Lung (tissue), 16 donors: Measurements from ENCODE around the gene PTTG1. TPM values are rescaled to one million over a fixed set of nuclear protein-coding genes. Genes with fewer than 3 reads are reported as not detected.

ENCODE experiments used
- ATAC-seq: fragments of 200-7000 bp; cut with Tn5 transposase; one replicate; pipeline ENCODE4 v1.9.1; 2020; ENCODE audit warnings: moderate number of reproducible peaks; ENCODE audit not compliant: insufficient read depth, low FRiP score
- DNase-seq, 3 donors: peaks; one replicate each; pipeline ENCODE4 v3.0.0-alpha.2; 2013 to 2017
- H3K27ac ChIP-seq, 2 donors: one replicate each; pipeline ENCODE4 v1.5.1; 2013; ENCODE audit warnings: mild to moderate bottlenecking in 2 of 2, moderate library complexity in 2 of 2, control low read depth in 1 of 2, inconsistent platforms in 1 of 2, low read depth in 1 of 2, low read length in 1 of 2
- H3K27me3 ChIP-seq, 3 donors: one replicate each; pipeline ENCODE4 v1.5.1; 2013; ENCODE audit warnings: low read length in 2 of 3; ENCODE audit not compliant: control insufficient read depth in 3 of 3, insufficient read depth in 3 of 3
- H3K36me3 ChIP-seq, 4 donors: one replicate each; pipeline ENCODE4 v1.5.1; 2013; ENCODE audit warnings: low read length in 4 of 4, mild to moderate bottlenecking in 1 of 4, moderate library complexity in 1 of 4; ENCODE audit not compliant: control insufficient read depth in 4 of 4, insufficient read depth in 4 of 4
- H3K4me1 ChIP-seq, 5 donors: one replicate each; pipeline ENCODE4 v1.5.1; 2013; ENCODE audit warnings: low read length in 5 of 5, mild to moderate bottlenecking in 2 of 5, moderate library complexity in 1 of 5; ENCODE audit not compliant: control insufficient read depth in 5 of 5, insufficient read depth in 5 of 5
- H3K4me3 ChIP-seq: one replicate; pipeline ENCODE4 v1.5.1; 2013; ENCODE audit warnings: mild to moderate bottlenecking, control low read depth, moderate library complexity
- H3K9ac ChIP-seq, 2 donors: one replicate each; pipeline ENCODE4 v1.5.1; 2013; ENCODE audit warnings: low read length in 2 of 2, control low read depth in 1 of 2; ENCODE audit not compliant: insufficient read depth in 1 of 2
- H3K9me3 ChIP-seq, 4 donors: one replicate each; pipeline ENCODE4 v1.5.1; 2013; ENCODE audit warnings: low read length in 3 of 4, mild to moderate bottlenecking in 1 of 4, moderate library complexity in 1 of 4; ENCODE audit not compliant: control insufficient read depth in 4 of 4, insufficient read depth in 3 of 4
- CTCF ChIP-seq: IDR thresholded peaks from 2 replicates; pipeline ENCODE4 v1.5.1; 2012; ENCODE audit warnings: mild to moderate bottlenecking; ENCODE audit errors: control extremely low read depth, extremely low read depth
- WGBS, 2 donors: extraction: QIAGEN DNeasy Blood & Tissue Kit; methylation state at CpG; one replicate each; pipeline ENCODE4 v1.1.7; 2013; 5-methylcytosine and 5-hydroxymethylcytosine counted together
- long read RNA-seq, 5 donors: transcript quantifications; one replicate each; lab custom pipeline, GENCODE V29; 2026
- polyA plus RNA-seq, 2 donors: library from polyadenylated mRNA; stranded (reverse); fragments of 200-250 nt; gene quantifications; one replicate each; pipeline ENCODE4 v1.2.1, GENCODE V29; 2013
- total RNA-seq, 2 donors: library from RNA; depleted of rRNA in 1 of 2; stranded (reverse); fragments of >200 nt in 1 of 2; gene quantifications; one replicate each; pipeline ENCODE4 v1.2.1, GENCODE V29; 2014 to 2021
- donor health status: control.
- donor health status: control.
- donor health status: Bipolar disorder and iron deficiency.
- donor health status: healthy.
- donor health status: DM: yes; HTN: yes; CAD: no.

The PTTG1 gene
- total RNA-seq (10 to 100 TPM in 1 of 2 donors, 1 to 10 TPM in 1; 4.0 to 17.1 TPM), polyA plus RNA-seq (10 to 100 TPM; 13.7 to 29.2 TPM)
- long read RNA-seq, donor 1, transcript PTTG1-201 (6 exons, 753 nt): major isoform, 36 of 112 reads
- long read RNA-seq, donor 1, transcript PTTG1-202 (5 exons, 1,070 nt): minor isoform, 23 of 112 reads
- long read RNA-seq, donor 1, partial matches to known transcripts: 48 of 112 reads
- long read RNA-seq, donor 1, other reads (novel, unspliced or antisense): 0 of 112 reads
- long read RNA-seq, donor 2, transcript PTTG1-201 (6 exons, 753 nt): major isoform, 9 of 46 reads
- long read RNA-seq, donor 2, transcript PTTG1-205 (6 exons, 895 nt): minor isoform, 5 of 46 reads
- long read RNA-seq, donor 2, transcript PTTG1-202 (5 exons, 1,070 nt): minor isoform, 7 of 46 reads
- long read RNA-seq, donor 2, partial matches to known transcripts: 25 of 46 reads
- long read RNA-seq, donor 2, other reads (novel, unspliced or antisense): 0 of 46 reads
- long read RNA-seq, donor 3, transcript PTTG1-201 (6 exons, 753 nt): major isoform, 15 of 69 reads
- long read RNA-seq, donor 3, transcript PTTG1-202 (5 exons, 1,070 nt): minor isoform, 14 of 69 reads
- long read RNA-seq, donor 3, partial matches to known transcripts: 38 of 69 reads
- long read RNA-seq, donor 3, other reads (novel, unspliced or antisense): 0 of 69 reads
- long read RNA-seq, donor 4, transcript PTTG1-201 (6 exons, 753 nt): major isoform, 24 of 82 reads
- long read RNA-seq, donor 4, transcript PTTG1-202 (5 exons, 1,070 nt): minor isoform, 19 of 82 reads
- long read RNA-seq, donor 4, partial matches to known transcripts: 37 of 82 reads
- long read RNA-seq, donor 4, other reads (novel, unspliced or antisense): 0 of 82 reads
- long read RNA-seq, donor 5, transcript PTTG1-205 (6 exons, 895 nt): minor isoform, 9 of 145 reads
- long read RNA-seq, donor 5, transcript PTTG1-202 (5 exons, 1,070 nt): minor isoform, 18 of 145 reads
- long read RNA-seq, donor 5, transcript PTTG1-201 (6 exons, 753 nt): major isoform, 47 of 145 reads
- long read RNA-seq, donor 5, partial matches to known transcripts: 70 of 145 reads
- long read RNA-seq, donor 5, other reads (novel, unspliced or antisense): 0 of 145 reads

- Histone ChIP-seq H3K4me3 (peak within 1 kb of the TSS; percentile 55), H3K9ac (peak within 1 kb of the TSS; percentile 56 to 75), H3K36me3 (peaks cover 0 to 5% (median 0%) of the 10 kb centered on the region in 4 donors), H3K27me3 (no peaks in the 10 kb centered on the region), H3K9me3 (no peaks in the 10 kb centered on the region), H3K27ac (peak within 1 kb of the TSS; percentile 54 to 83), H3K4me1 (peaks cover 6 to 46% (median 9%) of the 10 kb centered on the region in 5 donors)
- 0 to 1% methylated on average over 38 to 39 of the region's 39 CpGs for WGBS, 2 donors
- TF ChIP-seq CTCF: no peak
- peak; percentile 90 for ATAC-seq
- DNase-seq: peak; percentile 97 to 99 (median 98)
These were observed at the start of gene PTTG1 for GRCh38 chr5:160421625-160422258. Gene PTTG1, plus strand, starts transcription at chr5:160421855. Its CDS starts 458 bp downstream, at chr5:160422313.

- Histone ChIP-seq H3K4me3 (no peak overlapping the region), H3K27ac (no peak overlapping the region), H3K27me3 (peaks cover 0 to 10% (median 8%) of the 10 kb centered on the region in 3 donors), H3K4me1 (peaks cover 0 to 6% (median 0%) of the 10 kb centered on the region in 5 donors), H3K36me3 (no peaks in the 10 kb centered on the region), H3K9ac (no peak overlapping the region), H3K9me3 (no peaks in the 10 kb centered on the region)
- no peak for TF ChIP-seq CTCF
- ATAC-seq (no peak), DNase-seq (no peak)
These were observed 46.5 kb upstream of the PTTG1 start for GRCh38 chr5:160375166-160375565.

GRCh38 chr5:160375701-160376100 is 46.0 kb upstream of the PTTG1 start:
- peaks cover 0 to 8% (median 8%) of the 10 kb centered on the region in 3 donors for H3K27me3 ChIP-seq
- 84 to 94% methylated on average over 2 of the region's 2 CpGs for WGBS, 2 donors
- no peaks in the 10 kb centered on the region for H3K36me3 ChIP-seq
- H3K4me1 ChIP-seq: peaks cover 0 to 5% (median 0%) of the 10 kb centered on the region in 5 donors
- H3K27ac ChIP-seq: no peak overlapping the region
- no peak for DNase-seq
- no peaks in the 10 kb centered on the region for H3K9me3 ChIP-seq
- no peak overlapping the region for H3K9ac ChIP-seq
- no peak for TF ChIP-seq CTCF
- H3K4me3 ChIP-seq: no peak overlapping the region
- ATAC-seq: no peak
